ENCODE measurements around the gene EMCN.
"Not testable (repeated sequence)": the region's sequence is repeated elsewhere in the genome, so short reads cannot be mapped to it uniquely, and the experiment has no call there.

Gene EMCN

DNA sequence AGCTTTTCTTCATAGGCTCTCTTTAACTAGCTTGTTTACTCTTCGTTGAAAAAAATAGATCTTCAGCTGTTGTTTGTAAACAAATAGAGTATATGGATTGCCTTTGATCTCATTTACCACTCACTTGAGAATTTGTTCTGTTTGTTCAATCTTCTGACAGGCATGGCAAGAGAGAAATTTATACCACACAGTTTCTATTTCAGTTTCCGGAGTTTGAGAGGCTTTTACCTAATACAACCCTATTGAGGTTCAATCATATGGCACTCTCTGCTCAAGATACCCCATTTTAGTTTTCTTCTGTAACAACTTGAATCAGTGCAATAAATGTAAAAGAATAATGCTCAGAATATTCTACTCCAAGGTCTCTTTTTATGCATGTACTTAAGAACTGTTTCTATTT is 148.0 kb downstream of the EMCN start:
- no peak for DNase-seq

DNA sequence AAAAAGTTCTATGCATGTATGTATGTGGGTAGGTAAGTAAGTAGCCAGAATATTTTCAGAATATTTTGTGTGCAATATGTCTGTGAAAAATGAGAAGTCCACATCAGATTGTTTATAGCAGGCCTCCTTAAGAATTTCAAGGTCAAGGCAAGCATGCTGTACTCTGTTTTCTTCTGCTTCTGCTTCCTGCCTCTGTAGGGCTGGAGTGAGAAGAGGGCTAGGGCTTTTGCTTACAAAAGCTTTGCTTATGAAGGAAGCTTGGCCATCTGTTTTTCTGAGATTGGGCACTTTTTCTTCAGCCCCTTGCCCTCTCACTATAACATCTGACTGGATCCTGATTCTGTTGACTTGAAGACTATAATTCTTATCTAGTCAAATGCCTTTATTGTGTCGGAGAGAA is 150.4 kb downstream of the EMCN start:
- DNase-seq: no peak

DNA sequence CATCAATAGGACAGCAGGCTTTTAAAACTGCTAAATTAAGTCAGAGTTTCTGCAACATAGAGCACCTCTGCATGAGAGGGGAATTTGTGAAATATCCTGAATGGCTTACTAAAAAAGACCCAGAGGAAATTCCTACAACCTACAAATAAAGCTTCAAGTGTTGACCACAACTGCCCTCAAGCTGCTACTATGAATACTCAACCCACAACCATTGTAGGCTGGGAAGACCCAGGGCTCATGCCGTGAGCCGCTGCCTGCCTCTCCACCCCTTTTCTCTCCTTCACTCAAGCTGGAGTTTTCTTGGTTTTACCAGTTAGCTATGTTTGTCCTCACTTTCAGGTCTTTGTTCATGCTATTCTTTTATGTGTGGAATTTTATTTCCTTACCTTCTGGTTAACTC is 151.6 kb downstream of the EMCN start:
- no peak for DNase-seq

DNA sequence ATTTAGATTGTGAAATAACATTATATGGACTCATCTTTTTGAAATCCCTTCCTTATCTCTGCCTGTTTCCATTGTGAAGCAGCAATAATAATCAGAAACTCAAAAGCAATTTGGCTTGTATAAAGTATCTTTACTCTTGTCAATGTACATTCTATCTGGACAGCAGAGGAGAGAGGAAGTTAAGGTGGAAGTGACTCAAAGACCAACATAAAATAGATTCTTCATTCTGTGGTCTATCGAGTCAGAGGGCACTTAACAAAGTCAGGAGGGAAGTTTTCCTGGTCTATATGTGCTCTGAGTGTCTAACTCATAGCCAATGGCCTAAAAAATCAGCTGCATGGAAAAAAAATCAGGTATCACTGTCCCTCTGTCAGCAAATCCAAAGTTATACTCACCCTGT is 155.5 kb downstream of the EMCN start:
- DNase-seq: no peak

DNA sequence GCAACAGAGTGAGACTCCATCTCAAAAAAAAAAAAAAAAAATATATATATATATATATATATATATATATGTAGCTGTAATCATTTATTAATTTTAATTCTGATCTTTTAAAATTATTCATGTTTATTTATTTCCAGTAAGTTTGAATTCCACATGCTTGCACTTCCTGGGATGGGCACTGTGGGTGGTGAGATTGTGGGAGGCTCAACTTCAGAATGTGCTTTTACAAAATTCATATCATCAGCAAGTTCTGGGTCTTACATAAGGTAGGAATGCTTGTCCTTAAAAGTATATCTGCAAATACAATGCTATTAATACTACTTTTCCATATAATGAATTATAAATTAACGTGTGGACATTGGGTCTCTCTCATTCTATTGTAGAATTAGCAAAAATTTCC is 156.5 kb downstream of the EMCN start:
- DNase-seq: no peak

DNA sequence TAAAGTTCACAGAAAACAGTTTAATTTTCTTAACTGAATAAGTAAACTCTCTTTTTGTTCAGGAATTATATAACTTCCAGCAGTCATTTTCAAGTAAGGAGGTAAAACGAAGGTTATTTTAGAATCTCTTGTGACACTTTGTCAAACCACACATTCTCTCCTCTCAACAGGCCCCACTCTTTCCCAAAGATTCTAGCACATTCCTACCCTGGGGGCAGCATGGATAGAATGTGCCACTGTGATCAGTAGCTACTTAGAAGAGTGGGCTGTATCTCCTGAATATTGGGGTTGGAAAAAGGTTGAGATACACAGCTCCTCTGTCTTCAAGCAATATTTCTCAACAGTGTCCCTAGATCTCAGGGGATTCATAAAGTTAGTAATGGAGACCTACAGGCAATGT is 157.6 kb downstream of the EMCN start:
- no peak for DNase-seq

DNA sequence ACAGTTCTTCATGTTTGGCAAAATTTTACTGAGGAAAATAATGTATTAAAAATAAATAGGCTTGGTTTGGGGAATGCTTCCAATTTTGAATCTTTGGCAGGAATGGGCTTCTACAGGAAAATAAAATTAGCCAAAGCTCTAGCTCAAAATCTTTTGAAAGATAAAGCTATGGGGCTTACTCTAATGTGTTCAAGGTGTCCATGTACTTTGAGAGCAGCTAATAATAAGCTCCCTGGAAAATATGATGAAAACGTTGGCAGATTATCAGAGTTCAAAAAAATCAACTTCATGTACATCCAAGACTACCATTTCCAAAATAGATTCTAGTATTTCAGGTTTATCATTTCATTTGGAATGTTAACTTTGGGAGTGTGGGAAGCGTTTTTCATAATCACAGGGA is 158.4 kb downstream of the EMCN start:
- no peak for DNase-seq

DNA sequence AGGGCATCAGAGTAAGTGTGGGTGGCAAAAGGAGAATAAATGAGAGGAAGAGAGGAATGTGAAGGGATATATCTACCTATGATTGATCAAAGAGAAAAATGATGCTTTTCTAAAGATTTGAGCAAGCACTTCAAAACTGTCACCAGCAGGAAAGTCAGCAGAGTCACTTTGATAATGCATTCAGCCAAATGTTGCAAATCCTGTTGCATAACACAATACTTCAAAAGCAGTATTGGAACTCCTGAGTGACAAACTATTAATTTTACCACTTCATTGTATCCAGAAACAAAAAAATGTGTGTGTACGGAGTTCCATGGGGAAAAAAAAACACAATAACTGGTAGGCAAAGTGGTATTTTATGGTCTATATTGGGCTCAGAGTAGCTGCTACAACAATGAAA is 160.3 kb downstream of the EMCN start:
- DNase-seq: no peak

DNA sequence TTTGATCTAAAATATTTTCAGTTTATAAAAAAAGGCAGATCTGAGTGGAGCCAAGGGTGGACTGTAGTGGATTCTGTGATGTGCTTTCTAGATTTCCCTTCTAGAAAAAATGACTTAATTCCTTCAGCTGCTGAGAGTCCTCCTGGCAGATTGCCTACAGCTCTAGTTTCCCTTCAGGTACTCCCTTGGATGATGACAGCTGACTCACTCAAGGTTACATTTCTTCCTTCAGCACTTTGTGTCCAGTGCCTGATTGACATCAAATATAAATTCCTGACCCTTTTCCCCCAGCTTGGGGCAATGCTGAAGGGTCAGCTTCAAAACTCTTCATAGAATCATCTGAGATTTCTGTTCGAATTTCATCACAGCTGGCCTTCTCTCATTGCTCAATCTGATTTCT is 161.7 kb downstream of the EMCN start:
- no peak for DNase-seq

DNA sequence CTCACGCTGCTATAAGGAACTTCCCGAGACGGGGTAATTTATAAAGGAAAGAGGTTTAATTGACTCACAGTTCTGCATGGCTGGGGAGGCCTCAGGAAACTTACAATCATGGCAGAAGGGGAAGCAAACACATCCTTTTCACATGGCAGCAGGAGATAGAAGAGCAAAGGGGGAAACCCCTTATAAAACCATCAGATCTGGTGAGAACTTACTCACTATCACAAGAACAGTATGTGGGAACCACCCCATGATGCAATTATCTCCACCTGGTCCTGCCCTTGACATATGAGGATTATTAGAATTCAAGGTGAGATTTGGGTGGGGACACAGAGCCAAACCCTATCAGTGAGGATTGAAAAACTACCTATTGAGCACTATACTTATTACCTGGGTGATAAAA is 165.5 kb downstream of the EMCN start:
- DNase-seq: not testable (repeated sequence)

DNA sequence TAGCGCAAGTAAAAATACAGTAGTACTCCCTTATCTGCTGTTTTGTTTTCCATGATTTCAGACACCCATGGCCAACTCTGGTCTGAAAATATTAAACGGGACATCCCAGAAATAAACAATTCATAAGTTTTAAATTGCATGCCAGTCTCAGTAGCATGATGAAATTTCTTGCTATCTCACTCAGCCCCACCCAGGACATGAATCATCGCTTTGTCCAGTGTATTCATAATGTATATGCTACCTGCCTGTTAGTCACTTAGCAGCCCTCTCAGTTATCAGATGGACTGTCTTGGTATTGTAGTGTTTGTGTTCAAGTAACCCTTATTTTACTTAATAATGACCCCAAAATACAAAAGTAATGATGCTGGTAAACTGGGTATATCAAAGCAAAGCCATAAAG is 169.3 kb downstream of the EMCN start:
- DNase-seq: no peak

DNA sequence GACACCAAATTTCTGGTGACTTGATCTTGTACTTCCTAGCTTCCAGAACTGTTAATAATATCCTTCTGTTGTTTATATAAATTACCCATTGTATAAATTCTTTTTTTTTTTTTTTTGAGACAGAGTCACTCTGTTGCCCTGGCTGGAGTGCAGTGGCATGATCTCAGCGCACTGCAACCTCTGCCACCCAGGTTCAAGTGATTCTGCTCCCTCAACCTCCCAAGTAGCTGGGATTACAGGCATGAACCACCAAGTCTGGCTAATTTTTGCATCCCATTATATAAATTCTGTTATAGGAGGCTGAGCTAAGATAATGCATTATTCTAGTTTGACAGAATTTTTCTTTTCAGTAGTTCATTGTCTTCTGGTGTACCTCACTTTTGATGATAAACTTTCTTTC is 170.6 kb downstream of the EMCN start:
- DNase-seq: no peak

DNA sequence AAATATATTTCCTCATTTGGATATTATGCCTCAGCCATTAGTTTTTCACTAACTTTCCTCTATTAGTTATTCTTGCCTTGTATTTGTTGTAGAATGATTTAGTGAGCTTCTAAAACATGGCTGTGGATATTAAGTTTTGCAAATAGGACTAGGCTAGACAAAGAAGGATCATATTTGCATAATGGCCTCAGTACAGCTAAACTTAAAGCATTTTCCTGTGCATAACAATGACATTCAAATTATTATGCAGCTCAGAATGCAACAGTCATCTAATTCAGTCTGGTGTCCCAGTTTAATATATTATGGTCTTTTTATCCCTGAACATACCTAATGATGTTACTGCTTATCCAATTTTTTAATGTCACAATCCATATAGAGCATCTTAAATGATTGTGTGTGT is 172.2 kb downstream of the EMCN start:
- DNase-seq: no peak
